A549 (cell line): ENCODE results near the gene TTLL11. TPM values are rescaled to one million over a fixed set of nuclear protein-coding genes. Genes with fewer than 3 reads are reported as not detected.

Experiments
- ATAC-seq, 2 experiments: fragments of 200-7000 bp in 1 of 2; fragments of >200 bp in 1 of 2; cut with Nextera tagmentation in 1 of 2; cut with Tn5 transposase in 1 of 2; 3 replicates each; pipeline versions ENCODE4 v1.8.0 to v1.9.1; 2018 to 2020; ENCODE audit warnings: mild to moderate bottlenecking in 1 of 2, moderate library complexity in 1 of 2
- CTCF ChIA-PET: fragments of 300-600 bp; sonication (Branson Sonifier 250); formaldehyde crosslinking; extraction: SDS; loops from one replicate; lab custom pipeline; 2021; ENCODE audit warnings: antibody characterized with exemption, inconsistent platforms; lab: Yijun Ruan, JAX
- POLR2A ChIA-PET: fragments of 350-600 bp; formaldehyde crosslinking; extraction: SDS; loops from one replicate; lab custom pipeline; 2021; ENCODE audit warnings: antibody characterized with exemption, inconsistent platforms; lab: Yijun Ruan, JAX
- DNase-seq, 2 experiments: peaks; one replicate each; pipeline versions ENCODE4 v3.0.0 to v3.0.0-alpha.2; 2011 to 2016; ENCODE audit warnings: low read depth in 1 of 2, low spot score in 1 of 2
- FAIRE-seq: peaks from 2 replicates; lab custom pipeline; 2011; peaks lifted over from hg19 to GRCh38; lab: Jason Lieb, UNC
- H3K27ac ChIP-seq, 2 experiments: fragments of >200 bp; sonication (Bioruptor Twin); formaldehyde crosslinking; 3 replicates each; pipeline ENCODE4 v1.5.1; 2016 to 2017
- H3K4me1 ChIP-seq: fragments of >200 bp; sonication (Bioruptor Twin); formaldehyde crosslinking; 3 replicates; pipeline ENCODE4 v1.6.1; 2016
- H3K4me2 ChIP-seq: fragments of >200 bp; sonication (Bioruptor Twin); formaldehyde crosslinking; 3 replicates; pipeline ENCODE4 v1.6.1; 2016
- H3K4me3 ChIP-seq: fragments of >200 bp; sonication (Bioruptor Twin); formaldehyde crosslinking; 3 replicates; pipeline ENCODE4 v1.5.1; 2016
- H3K9me3 ChIP-seq: fragments of >200 bp; sonication (Bioruptor Twin); formaldehyde crosslinking; 3 replicates; pipeline ENCODE4 v1.6.1; 2016
- BHLHE40 ChIP-seq: IDR thresholded peaks from 2 replicates; pipeline ENCODE4 v1.6.1; 2012; ENCODE audit warnings: low read depth, low read length, inconsistent platforms
- CBX2 ChIP-seq: fragments of 200-600 bp; sonication (generic); IDR thresholded peaks from 2 replicates; pipeline ENCODE4 v1.6.1; 2016; ENCODE audit warnings: low read depth, mild to moderate bottlenecking, borderline replicate concordance
- CEBPB ChIP-seq, 2 experiments: fragments of >200 bp in 1 of 2; sonication (Bioruptor Twin) in 1 of 2; formaldehyde crosslinking in 1 of 2; IDR thresholded peaks; 2 replicates each; pipeline ENCODE4 v1.6.1; 2012 to 2016
- FOSB ChIP-seq: fragments of 250-450 bp; sonication (Bioruptor Pico); IDR thresholded peaks from 2 replicates; pipeline ENCODE4 v1.5.0; 2020; ENCODE audit warnings: mild to moderate bottlenecking, moderate library complexity
- FOSL2 ChIP-seq, 2 experiments: fragments of 450-650 bp in 1 of 2; fragments of >200 bp in 1 of 2; sonication (Bioruptor Twin) in 1 of 2; formaldehyde crosslinking; IDR thresholded peaks; 2 replicates each; pipeline versions ENCODE4 v1.5.0 to v1.6.1; 2016 to 2020; ENCODE audit warnings: mild to moderate bottlenecking in 1 of 2, moderate library complexity in 1 of 2
- FOXS1 ChIP-seq: fragments of 250-450 bp; sonication (Bioruptor Pico); IDR thresholded peaks from 2 replicates; pipeline ENCODE4 v1.5.0; 2020; ENCODE audit warnings: mild to moderate bottlenecking, moderate library complexity
- HDAC2 ChIP-seq: fragments of 200-600 bp; sonication (generic); IDR thresholded peaks from 2 replicates; pipeline ENCODE4 v1.6.1; 2016
- HEYL ChIP-seq: fragments of 250-450 bp; sonication (Bioruptor Pico); IDR thresholded peaks from 2 replicates; pipeline ENCODE4 v1.8.0; 2021; ENCODE audit warnings: mild to moderate bottlenecking, moderate library complexity
- HOXB13 ChIP-seq: fragments of 250-450 bp; sonication (Bioruptor Pico); IDR thresholded peaks from 2 replicates; pipeline ENCODE4 v1.5.0; 2020; ENCODE audit warnings: low read depth, mild to moderate bottlenecking, moderate library complexity
- HOXB5 ChIP-seq: fragments of 250-450 bp; sonication (Bioruptor Pico); IDR thresholded peaks from 2 replicates; pipeline ENCODE4 v1.5.0; 2020; ENCODE audit warnings: mild to moderate bottlenecking, moderate library complexity
- JUN ChIP-seq, 2 experiments: fragments of >200 bp; sonication (Bioruptor Twin); formaldehyde crosslinking; IDR thresholded peaks; 2 replicates in 1 of 2; 3 replicates in 1 of 2; pipeline ENCODE4 v1.6.1; 2016 to 2017
- JUNB ChIP-seq: fragments of >200 bp; sonication (Bioruptor Twin); formaldehyde crosslinking; IDR thresholded peaks from 2 replicates; pipeline ENCODE4 v1.6.1; 2016
- MAZ ChIP-seq: fragments of 150-350 bp; IDR thresholded peaks from 2 replicates; pipeline ENCODE4 v1.6.1; 2014; ENCODE audit warnings: antibody characterized with exemption, low read depth, low read length, borderline replicate concordance
- NR3C1 ChIP-seq: fragments of >200 bp; sonication (Bioruptor Twin); formaldehyde crosslinking; IDR thresholded peaks from 3 replicates; pipeline ENCODE4 v1.6.1; 2017
- POLR2A ChIP-seq: IDR thresholded peaks from 2 replicates; pipeline ENCODE4 v1.6.1; 2012; ENCODE audit warnings: mild to moderate bottlenecking, low read length
- RFX5 ChIP-seq: fragments of 450-650 bp; IDR thresholded peaks from 2 replicates; pipeline ENCODE4 v1.7.1; 2014; ENCODE audit warnings: antibody characterized with exemption, mild to moderate bottlenecking, moderate library complexity
- SMC3 ChIP-seq: fragments of >200 bp; sonication (Bioruptor Twin); formaldehyde crosslinking; IDR thresholded peaks from 3 replicates; pipeline ENCODE4 v1.6.1; 2018; ENCODE audit warnings: inconsistent platforms
- ZFP36 ChIP-seq: fragments of 450-650 bp; IDR thresholded peaks from 2 replicates; pipeline ENCODE4 v1.6.1; 2014; ENCODE audit warnings: borderline replicate concordance; ENCODE audit not compliant: partially characterized antibody
- WGBS: methylation state at CpG from one replicate; pipeline ENCODE4 v1.1.6; 2017; ENCODE audit errors: missing lambda C conversion rate; 5-methylcytosine and 5-hydroxymethylcytosine counted together
- polyA plus RNA-seq, 4 experiments: library from polyadenylated mRNA; depleted of rRNA in 3 of 4; stranded (reverse); fragments of >200 nt; fragmentation: RNase III in 1 of 4; extraction: RNeasy Plus Mini Kit Qiagen cat#74134 plus additional on column Dnase treatment in 1 of 4; gene quantifications; 2 replicates in 3 of 4; 3 replicates in 1 of 4; pipeline ENCODE4 v1.2.3, GENCODE V29; 2011 to 2017
- TF ChIP-seq, protein P1 (sequence below): fragments of >200 bp; sonication (Bioruptor Twin); formaldehyde crosslinking; IDR thresholded peaks from 3 replicates; pipeline ENCODE4 v1.5.1; 2016
- TF ChIP-seq, protein P2 (sequence below): fragments of 450-650 bp; IDR thresholded peaks from 2 replicates; pipeline ENCODE4 v1.6.1; 2014; ENCODE audit warnings: antibody characterized with exemption
- TF ChIP-seq, protein P3 (sequence below): fragments of 250-450 bp; sonication (Bioruptor Pico); IDR thresholded peaks from 2 replicates; pipeline ENCODE4 v1.5.0; 2020; ENCODE audit warnings: low read depth, mild to moderate bottlenecking, moderate library complexity
- TF ChIP-seq, protein P4 (sequence below): fragments of >200 bp; sonication (Bioruptor Twin); formaldehyde crosslinking; IDR thresholded peaks from 2 replicates; pipeline ENCODE4 v1.6.1; 2016

Gene TTLL11
- polyA plus RNA-seq, 2 of the 4 experiments (the other 2 are of a cell fraction), result 1.8 to 2.6 TPM

DNA sequence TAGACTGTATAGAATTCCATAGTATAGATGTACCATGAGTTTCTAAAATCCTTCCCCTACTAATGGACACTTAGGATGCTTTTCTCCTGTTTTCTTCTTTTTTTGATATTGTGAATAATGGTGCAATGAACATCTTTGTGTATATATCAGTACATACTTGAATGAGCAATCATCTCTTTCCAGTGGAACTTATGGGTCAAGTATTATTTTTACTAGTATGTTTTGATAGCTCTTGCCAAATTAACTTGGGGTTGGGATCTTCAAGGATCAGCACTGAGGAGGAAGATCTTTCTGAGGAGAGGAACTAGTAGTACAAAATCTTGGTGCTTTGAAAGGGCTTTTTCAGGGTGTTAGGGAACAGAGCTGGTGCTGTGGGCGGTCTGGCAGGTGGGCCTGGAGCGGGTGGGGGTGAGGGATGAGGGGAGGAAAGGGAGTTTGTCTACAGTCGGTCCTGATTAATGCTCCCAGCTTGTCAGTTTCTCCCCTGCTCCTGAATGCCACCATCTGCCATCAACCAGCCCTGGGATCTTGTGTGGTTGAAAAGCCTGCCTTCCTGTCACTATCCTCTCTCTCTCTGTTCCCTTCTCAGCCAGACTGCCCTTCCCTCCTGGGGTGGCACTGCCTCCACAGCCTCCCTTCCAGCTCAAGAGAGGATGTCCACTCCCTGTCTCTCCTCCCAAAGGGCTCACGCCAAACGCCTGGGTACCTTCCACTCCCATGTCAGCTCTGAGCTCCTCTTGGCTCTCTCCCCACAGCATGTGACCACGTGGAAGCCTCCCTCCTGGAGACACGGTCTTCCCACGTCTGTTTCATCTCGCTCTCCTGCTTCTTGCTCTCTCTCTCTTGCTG lies 255.8 kb downstream of the TTLL11 start:
- FAIRE-seq (no peak), DNase-seq (no peak), ATAC-seq (no peak; a peak in 1 of 6 replicates)
- Histone ChIP-seq H3K4me1 (peaks cover 7% of the 10 kb centered on the region; the same call in 2 of the 3 replicates), H3K4me3 (no peak overlapping the region), H3K4me2 (no peak overlapping the region)
- POLR2A ChIA-PET, result no interaction called here
- WGBS, result 37% methylated on average over 9 of the region's 9 CpGs
- TF ChIP-seq HDAC2, result no peak
- TF ChIP-seq FOSL2 (IDR thresholded peaks at IDR 0.05), result no peak
- no peak for TF ChIP-seq FOSL2 (CRISPR knock-in tag; IDR thresholded peaks at IDR 0.05)
- TF ChIP-seq, protein P1, sequence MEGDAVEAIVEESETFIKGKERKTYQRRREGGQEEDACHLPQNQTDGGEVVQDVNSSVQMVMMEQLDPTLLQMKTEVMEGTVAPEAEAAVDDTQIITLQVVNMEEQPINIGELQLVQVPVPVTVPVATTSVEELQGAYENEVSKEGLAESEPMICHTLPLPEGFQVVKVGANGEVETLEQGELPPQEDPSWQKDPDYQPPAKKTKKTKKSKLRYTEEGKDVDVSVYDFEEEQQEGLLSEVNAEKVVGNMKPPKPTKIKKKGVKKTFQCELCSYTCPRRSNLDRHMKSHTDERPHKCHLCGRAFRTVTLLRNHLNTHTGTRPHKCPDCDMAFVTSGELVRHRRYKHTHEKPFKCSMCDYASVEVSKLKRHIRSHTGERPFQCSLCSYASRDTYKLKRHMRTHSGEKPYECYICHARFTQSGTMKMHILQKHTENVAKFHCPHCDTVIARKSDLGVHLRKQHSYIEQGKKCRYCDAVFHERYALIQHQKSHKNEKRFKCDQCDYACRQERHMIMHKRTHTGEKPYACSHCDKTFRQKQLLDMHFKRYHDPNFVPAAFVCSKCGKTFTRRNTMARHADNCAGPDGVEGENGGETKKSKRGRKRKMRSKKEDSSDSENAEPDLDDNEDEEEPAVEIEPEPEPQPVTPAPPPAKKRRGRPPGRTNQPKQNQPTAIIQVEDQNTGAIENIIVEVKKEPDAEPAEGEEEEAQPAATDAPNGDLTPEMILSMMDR, result no peak
- TF ChIP-seq NR3C1, result no peak
- TF ChIP-seq, protein P2, sequence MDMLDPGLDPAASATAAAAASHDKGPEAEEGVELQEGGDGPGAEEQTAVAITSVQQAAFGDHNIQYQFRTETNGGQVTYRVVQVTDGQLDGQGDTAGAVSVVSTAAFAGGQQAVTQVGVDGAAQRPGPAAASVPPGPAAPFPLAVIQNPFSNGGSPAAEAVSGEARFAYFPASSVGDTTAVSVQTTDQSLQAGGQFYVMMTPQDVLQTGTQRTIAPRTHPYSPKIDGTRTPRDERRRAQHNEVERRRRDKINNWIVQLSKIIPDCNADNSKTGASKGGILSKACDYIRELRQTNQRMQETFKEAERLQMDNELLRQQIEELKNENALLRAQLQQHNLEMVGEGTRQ, result no peak
- no peak for TF ChIP-seq CEBPB (IDR thresholded peaks at IDR 0.05)
- TF ChIP-seq HOXB13, result no peak
- no peak for TF ChIP-seq JUNB
- no peak for TF ChIP-seq MAZ
- TF ChIP-seq FOSB, result no peak
- no peak for TF ChIP-seq SMC3
- TF ChIP-seq JUN (IDR thresholded peaks at IDR 0.05), result no peak
- TF ChIP-seq, protein P3, sequence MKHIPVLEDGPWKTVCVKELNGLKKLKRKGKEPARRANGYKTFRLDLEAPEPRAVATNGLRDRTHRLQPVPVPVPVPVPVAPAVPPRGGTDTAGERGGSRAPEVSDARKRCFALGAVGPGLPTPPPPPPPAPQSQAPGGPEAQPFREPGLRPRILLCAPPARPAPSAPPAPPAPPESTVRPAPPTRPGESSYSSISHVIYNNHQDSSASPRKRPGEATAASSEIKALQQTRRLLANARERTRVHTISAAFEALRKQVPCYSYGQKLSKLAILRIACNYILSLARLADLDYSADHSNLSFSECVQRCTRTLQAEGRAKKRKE, result no peak
- no peak for TF ChIP-seq CBX2
- TF ChIP-seq, protein P4, sequence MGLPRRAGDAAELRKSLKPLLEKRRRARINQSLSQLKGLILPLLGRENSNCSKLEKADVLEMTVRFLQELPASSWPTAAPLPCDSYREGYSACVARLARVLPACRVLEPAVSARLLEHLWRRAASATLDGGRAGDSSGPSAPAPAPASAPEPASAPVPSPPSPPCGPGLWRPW, result no peak
- no peak for TF ChIP-seq HEYL
- no peak for TF ChIP-seq HOXB5 (CRISPR knock-in tag)
- no peak for TF ChIP-seq ZFP36
- TF ChIP-seq, all 56 proteins: peak for 0
- CTCF ChIA-PET, result interaction anchor here (0.8 kb wide), 1 partner anchor 14 kb away, joined by 3 read pairs; no protein-coding TSS in a partner anchor
- no peaks in the 10 kb centered on the region for H3K9me3 ChIP-seq
- no peak overlapping the region for H3K27ac ChIP-seq

DNA sequence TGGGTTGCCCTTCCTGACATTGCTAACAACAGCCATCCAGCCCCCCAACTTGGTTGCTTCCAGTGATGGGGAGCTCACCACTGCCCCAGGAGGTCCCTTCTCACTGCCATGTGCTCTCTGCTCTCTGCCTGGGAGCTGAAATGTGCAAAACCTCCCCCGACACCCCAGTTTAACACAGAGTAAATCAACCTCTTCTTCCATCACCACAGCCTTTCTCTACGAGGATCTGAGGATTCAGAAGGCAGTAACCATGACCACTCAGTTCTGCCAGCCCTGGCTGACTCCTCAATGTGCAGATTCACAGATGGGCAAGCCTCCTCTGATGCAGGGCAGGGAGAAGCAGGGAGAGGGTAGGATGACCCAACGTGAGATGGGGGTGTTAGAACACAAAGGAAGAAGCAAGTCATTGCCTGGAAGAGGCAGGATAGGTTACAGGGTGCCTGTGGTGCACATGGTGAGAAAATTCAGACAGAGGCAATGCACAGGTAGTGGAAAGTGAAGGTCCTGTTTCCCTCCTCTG lies 256.7 kb downstream of the TTLL11 start:
- FAIRE-seq, result no peak
- POLR2A ChIA-PET, result no interaction called here
- ATAC-seq, result no peak
- no peak for TF ChIP-seq BHLHE40
- no peak for TF ChIP-seq RFX5
- TF ChIP-seq FOXS1 (CRISPR knock-in tag), result no peak
- TF ChIP-seq POLR2A, result no peak
- no peak for TF ChIP-seq FOSB
- Histone ChIP-seq H3K4me1 (no peaks in the 10 kb centered on the region), H3K4me3 (no peak overlapping the region), H3K4me2 (no peak overlapping the region), H3K27ac (no peak overlapping the region), H3K9me3 (no peaks in the 10 kb centered on the region)
- CTCF ChIA-PET, result interaction anchor here (0.7 to 0.8 kb wide), 2 partner anchors 9 to 13 kb away, joined by 3 read pairs; no protein-coding TSS in a partner anchor
- 26% methylated on average over 3 of the region's 3 CpGs for WGBS
- no peak for DNase-seq
